ENCODE data around the gene PER1. TPM values are rescaled to one million over a fixed set of nuclear protein-coding genes. Genes with fewer than 3 reads are reported as not detected.
A peak's percentile ranks its signal among the peaks of the same experiment; 100 is the strongest.

PER1 gene
- total and polyA plus RNA-seq, 2 of the 13 experiments (the other 11 are each of a cell fraction or from before 2014, with no cell fraction given): 2.6 to 3.6 TPM

GRCh38 chr17:8176197-8176940 lies 24.2 kb upstream of the PER1 start, which contains the start of gene TMEM107 (continued):
- 0 out of 2 replicates have a peak, but pooled peaks have one; percentile 38 for TF ChIP-seq ZNF609 (CRISPR knock-in tag; IDR thresholded peaks at IDR 0.05; ENCODE audit: borderline replicate concordance)
- TF ChIP-seq MXD3 (CRISPR knock-in tag; IDR thresholded peaks at IDR 0.05): peak; percentile 27; the same call in 1 of the 2 replicates
- peak; percentile 71; the same call in 1 of the 2 replicates for TF ChIP-seq ZNF691 (CRISPR knock-in tag; IDR thresholded peaks at IDR 0.05; ENCODE audit: borderline replicate concordance, low read depth)
- TF ChIP-seq SAP130 (CRISPR knock-in tag; IDR thresholded peaks at IDR 0.05; ENCODE audit: low read depth): peak; percentile 93
- peak; percentile 86 for TF ChIP-seq ZNF687 (CRISPR knock-in tag; IDR thresholded peaks at IDR 0.05)
- TF ChIP-seq ZBTB7A (CRISPR knock-in tag; IDR thresholded peaks at IDR 0.05): peak; percentile 74

Data from HepG2 (cell line).